H9 (cell line): ENCODE data around the gene DOC2A. TPM values are rescaled to one million over a fixed set of nuclear protein-coding genes. Genes with fewer than 3 reads are reported as not detected.

Experiments
- DNase-seq: peaks from one replicate; pipeline ENCODE4 v3.0.0-alpha.2; 2017
- H2AFZ ChIP-seq: one replicate; pipeline ENCODE4 v1.6.1; 2013; ENCODE audit warnings: mild to moderate bottlenecking, low read length, control low read depth, moderate library complexity
- H2AK5ac ChIP-seq: 2 replicates; pipeline ENCODE4 v1.6.1; 2013; ENCODE audit warnings: low read length, control low read depth, mixed read lengths; ENCODE audit not compliant: insufficient read length
- H2BK120ac ChIP-seq: one replicate; pipeline ENCODE4 v1.6.1; 2013; ENCODE audit warnings: low read depth, mild to moderate bottlenecking, low read length, control low read depth, inconsistent platforms; ENCODE audit not compliant: poor library complexity, severe bottlenecking
- H2BK12ac ChIP-seq: 2 replicates; pipeline ENCODE4 v1.6.1; 2013; ENCODE audit warnings: low read length, control low read depth, mixed read lengths, low read depth; ENCODE audit not compliant: insufficient read length
- H2BK15ac ChIP-seq: 2 replicates; pipeline ENCODE4 v1.6.1; 2013; ENCODE audit warnings: low read depth, low read length, control low read depth
- H2BK20ac ChIP-seq: one replicate; pipeline ENCODE4 v1.6.1; 2013; ENCODE audit warnings: low read depth, mild to moderate bottlenecking, low read length, control low read depth, inconsistent platforms; ENCODE audit not compliant: poor library complexity, severe bottlenecking
- H2BK5ac ChIP-seq: 2 replicates; pipeline ENCODE4 v1.6.1; 2013; ENCODE audit warnings: low read length, control low read depth, mixed read lengths; ENCODE audit not compliant: insufficient read length
- H3K14ac ChIP-seq: 2 replicates; pipeline ENCODE4 v1.6.1; 2013; ENCODE audit warnings: low read length, control low read depth; ENCODE audit not compliant: insufficient read depth
- H3K18ac ChIP-seq: 2 replicates; pipeline ENCODE4 v1.6.1; 2013; ENCODE audit warnings: low read depth, mild to moderate bottlenecking, mixed read lengths, low read length, control low read depth; ENCODE audit not compliant: insufficient read length
- H3K23ac ChIP-seq: 2 replicates; pipeline ENCODE4 v1.6.1; 2013; ENCODE audit warnings: low read length, control low read depth, mixed read lengths, low read depth; ENCODE audit not compliant: insufficient read length
- H3K23me2 ChIP-seq: 2 replicates; pipeline ENCODE4 v1.6.1; 2013; ENCODE audit warnings: low read depth, mild to moderate bottlenecking, mixed read lengths, low read length, control low read depth; ENCODE audit not compliant: insufficient read length, poor library complexity, severe bottlenecking
- H3K27ac ChIP-seq: 2 replicates; pipeline ENCODE4 v1.5.1; 2013; ENCODE audit warnings: low read length, control low read depth, mixed read lengths, low read depth; ENCODE audit not compliant: insufficient read length
- H3K27me3 ChIP-seq: 2 replicates; pipeline ENCODE4 v1.6.1; 2013; ENCODE audit warnings: low read length, control low read depth, inconsistent platforms; ENCODE audit not compliant: insufficient read depth
- H3K4ac ChIP-seq: 2 replicates; pipeline ENCODE4 v1.6.1; 2013; ENCODE audit warnings: low read depth, mild to moderate bottlenecking, control low read depth, inconsistent platforms, low read length, moderate library complexity
- H3K4me1 ChIP-seq: 2 replicates; pipeline ENCODE4 v1.6.1; 2013; ENCODE audit warnings: low read length, control low read depth, inconsistent platforms; ENCODE audit not compliant: insufficient read depth
- H3K4me2 ChIP-seq: 2 replicates; pipeline ENCODE4 v1.6.1; 2013; ENCODE audit warnings: low read length, control low read depth, mixed read lengths; ENCODE audit not compliant: insufficient read length, insufficient read depth
- H3K56ac ChIP-seq: 2 replicates; pipeline ENCODE4 v1.6.1; 2013; ENCODE audit warnings: low read depth, mild to moderate bottlenecking, mixed read lengths, low read length, control low read depth; ENCODE audit not compliant: insufficient read length
- H3K79me1 ChIP-seq: 2 replicates; pipeline ENCODE4 v1.6.1; 2013; ENCODE audit warnings: low read depth, mild to moderate bottlenecking, moderate library complexity, low read length, control low read depth, inconsistent platforms; ENCODE audit not compliant: insufficient read depth, poor library complexity, severe bottlenecking
- H3K79me2 ChIP-seq: 2 replicates; pipeline ENCODE4 v1.6.1; 2013; ENCODE audit warnings: low read length, control low read depth, inconsistent platforms; ENCODE audit not compliant: insufficient read depth
- H3K9ac ChIP-seq: 2 replicates; pipeline ENCODE4 v1.6.1; 2013; ENCODE audit warnings: low read length, control low read depth, mixed read lengths; ENCODE audit not compliant: insufficient read length; ENCODE audit errors: extremely low read depth
- H3K9me3 ChIP-seq: one replicate; pipeline ENCODE4 v1.6.1; 2013; ENCODE audit warnings: low read depth, low read length, inconsistent platforms; ENCODE audit not compliant: control insufficient read depth
- H3T11ph ChIP-seq: one replicate; pipeline ENCODE4 v1.6.1; 2013; ENCODE audit warnings: mild to moderate bottlenecking, low read length, control low read depth, inconsistent platforms
- H4K20me1 ChIP-seq: one replicate; pipeline ENCODE4 v1.6.1; 2013; ENCODE audit not compliant: control insufficient read depth, insufficient read length, insufficient read depth
- H4K5ac ChIP-seq: 2 replicates; pipeline ENCODE4 v1.6.1; 2013; ENCODE audit warnings: low read depth, mild to moderate bottlenecking, mixed read lengths, low read length, control low read depth; ENCODE audit not compliant: insufficient read length
- H4K8ac ChIP-seq: replicated peaks from 2 replicates; pipeline ENCODE4 v1.6.1; 2013; ENCODE audit warnings: low read length, control low read depth, mixed read lengths, low read depth; ENCODE audit not compliant: insufficient read length
- H4K91ac ChIP-seq: 2 replicates; pipeline ENCODE4 v1.6.1; 2013; ENCODE audit warnings: low read depth, mild to moderate bottlenecking, moderate library complexity, mixed read lengths, low read length, control low read depth; ENCODE audit not compliant: insufficient read length
- H3K27ac Mint-ChIP-seq, 3 experiments: 2 replicates in 2 of 3; 3 replicates in 1 of 3; pipeline ENCODE4 v1.8.0; 2020 to 2021; ENCODE audit warnings: mixed read lengths in 3 of 3, mild to moderate bottlenecking in 1 of 3, moderate library complexity in 1 of 3
- H3K27me3 Mint-ChIP-seq: 2 replicates; pipeline ENCODE4 v1.8.0; 2021; ENCODE audit warnings: low read depth, mild to moderate bottlenecking, moderate library complexity, mixed read lengths
- H3K36me3 Mint-ChIP-seq, 3 experiments: 2 replicates in 2 of 3; 3 replicates in 1 of 3; pipeline ENCODE4 v1.8.0; 2020 to 2021; ENCODE audit warnings: low read depth in 3 of 3, mixed read lengths in 3 of 3; ENCODE audit not compliant: insufficient read depth in 1 of 3
- H3K4me1 Mint-ChIP-seq, 2 experiments: 2 replicates each; pipeline ENCODE4 v1.8.0; 2020; ENCODE audit warnings: mixed read lengths in 2 of 2
- H3K4me3 Mint-ChIP-seq, 2 experiments: 2 replicates in 1 of 2; 3 replicates in 1 of 2; pipeline ENCODE4 v1.8.0; 2020 to 2021; ENCODE audit warnings: mild to moderate bottlenecking in 2 of 2, mixed read lengths in 2 of 2, moderate library complexity in 1 of 2
- H3K9me3 Mint-ChIP-seq, 2 experiments: 2 replicates in 1 of 2; 3 replicates in 1 of 2; pipeline ENCODE4 v1.8.0; 2020; ENCODE audit warnings: mild to moderate bottlenecking in 2 of 2, mixed read lengths in 2 of 2, moderate library complexity in 1 of 2
- CTCF ChIP-seq: fragments of 200-600 bp; sonication (generic); conservative IDR thresholded peaks from 3 replicates; pipeline ENCODE4 v1.8.0; 2021; ENCODE audit warnings: antibody characterized with exemption, mild to moderate bottlenecking
- WGBS: extraction: QIAGEN DNeasy Blood & Tissue Kit; methylation state at CpG from one replicate; pipeline ENCODE4 v1.1.7; 2013; ENCODE audit warnings: missing lambda C conversion rate, low lambda C conversion rate, mixed read lengths; ENCODE audit not compliant: insufficient read length; ENCODE audit errors: extremely low coverage; 5-methylcytosine and 5-hydroxymethylcytosine counted together
- total RNA-seq: library from RNA; stranded (reverse); gene quantifications from 2 replicates; pipeline ENCODE4 v1.2.1, GENCODE V29; 2021

Gene DOC2A
- total RNA-seq, 1 experiment from 2014 or later = 12.2 TPM

- Histone ChIP-seq H3K14ac (no peak overlapping the region), H3K27ac (no peak overlapping the region), H4K20me1 (no peaks in the 10 kb centered on the region), H3K4me1 (no peaks in the 10 kb centered on the region; the same call in 1 of the 2 replicates), H3K79me2 (no peaks in the 10 kb centered on the region), H3K56ac (no peak overlapping the region), H3K79me1 (no peaks in the 10 kb centered on the region), H3T11ph (no peak overlapping the region), H3K18ac (no peak overlapping the region), H2BK5ac (no peak overlapping the region), H2BK20ac (no peak overlapping the region), H3K4me2 (no peak overlapping the region), H2AFZ (no peak overlapping the region), H4K91ac (no peak overlapping the region), H2BK12ac (no peak overlapping the region), H4K8ac (no peak overlapping the region), H2BK15ac (no peak overlapping the region), H3K23me2 (peaks cover 16% of the 10 kb centered on the region), H3K9me3 (no peaks in the 10 kb centered on the region), H3K4ac (no peak overlapping the region), H3K9ac (no peak overlapping the region), H4K5ac (no peak overlapping the region), H2AK5ac (no peak overlapping the region), H2BK120ac (no peak overlapping the region), H3K23ac (no peak overlapping the region), H3K27me3 (no peaks in the 10 kb centered on the region)
- Mint-ChIP-seq H3K9me3 (no peaks in the 10 kb centered on the region), H3K4me3 (no peak overlapping the region; a peak in 2 of 5 replicates), H3K27ac (peak overlapping the region; percentile 37 to 64 (median 62); a peak in 3 of 7 replicates), H3K27me3 (peaks cover 33% of the 10 kb centered on the region), H3K4me1 (peaks cover 9 to 22% of the 10 kb centered on the region in 2 experiments), H3K36me3 (peaks cover 8 to 22% (median 16%) of the 10 kb centered on the region in 3 experiments)
- TF ChIP-seq CTCF = no peak
- DNase-seq = no peak
- WGBS = no CpG with 5 or more reads among the region's 11 CpGs
Measured at GRCh38 chr16:30007378-30007895, 3.4 kb downstream of the DOC2A start.
